CD14-positive monocyte (primary cell): Measurements from ENCODE around the gene KRT73. TPM values are rescaled to one million over a fixed set of nuclear protein-coding genes. Genes with fewer than 3 reads are reported as not detected.

Experiments
- DNase-seq, 3 donors: peaks; one replicate each; pipeline ENCODE4 v3.0.0-alpha.2; 2011 to 2022
- H2AFZ ChIP-seq: 2 replicates; pipeline ENCODE4 v1.6.0; 2012; ENCODE audit warnings: mild to moderate bottlenecking, low read depth, low read length, inconsistent platforms; ENCODE audit not compliant: insufficient read depth, poor library complexity, severe bottlenecking
- H3K27ac ChIP-seq, 2 donors: 1 replicate in 1 of 2; 2 replicates in 1 of 2; pipeline ENCODE4 v1.5.1; 2012 to 2013; ENCODE audit warnings: low read length in 2 of 2, control low read depth in 1 of 2, inconsistent platforms in 1 of 2, low read depth in 1 of 2, mild to moderate bottlenecking in 1 of 2
- H3K27me3 ChIP-seq, 2 donors: one replicate each; pipeline versions ENCODE4 v1.6.0 to v1.6.1; 2011 to 2013; ENCODE audit warnings: low read length in 2 of 2; ENCODE audit not compliant: control insufficient read depth in 2 of 2, insufficient read depth in 2 of 2
- H3K36me3 ChIP-seq, 2 donors: replicated peaks in 1 of 2; 1 replicate in 1 of 2; 2 replicates in 1 of 2; pipeline versions ENCODE4 v1.5.1 to v1.6.1; 2012 to 2013; ENCODE audit warnings: low read length in 2 of 2, control low read depth in 1 of 2, inconsistent platforms in 1 of 2, mild to moderate bottlenecking in 1 of 2; ENCODE audit not compliant: insufficient read depth in 2 of 2, control insufficient read depth in 1 of 2
- H3K4me1 ChIP-seq, 2 donors: 1 replicate in 1 of 2; 2 replicates in 1 of 2; pipeline versions ENCODE4 v1.5.1 to v1.6.1; 2012 to 2013; ENCODE audit warnings: low read length in 2 of 2, control low read depth in 1 of 2, inconsistent platforms in 1 of 2, mild to moderate bottlenecking in 1 of 2, moderate library complexity in 1 of 2; ENCODE audit not compliant: insufficient read depth in 2 of 2, control insufficient read depth in 1 of 2
- H3K4me2 ChIP-seq: replicated peaks from 2 replicates; pipeline ENCODE3; 2012; ENCODE audit warnings: low read length, moderate library complexity, mild to moderate bottlenecking; ENCODE audit not compliant: poor library complexity, severe bottlenecking; ENCODE audit errors: extremely low read depth
- H3K4me3 ChIP-seq, 3 experiments: fragments of 200-600 bp in 1 of 3; sonication (generic) in 1 of 3; replicated peaks in 1 of 3; 1 replicate in 2 of 3; 2 replicates in 1 of 3; pipeline ENCODE4 v1.5.1; 2011 to 2013; ENCODE audit warnings: low read length in 3 of 3, mild to moderate bottlenecking in 3 of 3, control low read depth in 2 of 3, low read depth in 2 of 3, inconsistent platforms in 1 of 3, moderate library complexity in 1 of 3
- H3K79me2 ChIP-seq: 2 replicates; pipeline ENCODE4 v1.6.0; 2012; ENCODE audit warnings: mild to moderate bottlenecking, control low read depth, inconsistent platforms, low read length, moderate library complexity; ENCODE audit not compliant: insufficient read depth
- H3K9ac ChIP-seq: 2 replicates; pipeline ENCODE4 v1.6.0; 2017; ENCODE audit warnings: low read length, mild to moderate bottlenecking; ENCODE audit not compliant: insufficient read depth, poor library complexity, severe bottlenecking
- H3K9me3 ChIP-seq, 2 donors: replicated peaks in 1 of 2; 1 replicate in 1 of 2; 2 replicates in 1 of 2; pipeline versions ENCODE4 v1.5.1 to v1.6.1; 2012 to 2013; ENCODE audit warnings: low read length in 2 of 2, control low read depth in 1 of 2; ENCODE audit not compliant: control insufficient read depth in 1 of 2, insufficient read depth in 1 of 2
- H4K20me1 ChIP-seq: 2 replicates; pipeline ENCODE4 v1.6.0; 2012; ENCODE audit warnings: mild to moderate bottlenecking, low read length, control low read depth, moderate library complexity; ENCODE audit not compliant: insufficient read depth
- H3K27ac Mint-ChIP-seq, 7 donors: one replicate each; pipeline ENCODE4 v1.8.0; 2020; ENCODE audit warnings: mild to moderate bottlenecking in 7 of 7, mixed read lengths in 7 of 7, moderate library complexity in 6 of 7, inconsistent platforms in 2 of 7
- H3K27me3 Mint-ChIP-seq, 3 donors: one replicate each; pipeline ENCODE4 v1.8.0; 2021 to 2022; ENCODE audit warnings: low read depth in 3 of 3, mild to moderate bottlenecking in 3 of 3, mixed read lengths in 3 of 3, moderate library complexity in 3 of 3, inconsistent platforms in 1 of 3
- H3K36me3 Mint-ChIP-seq, 2 donors: one replicate each; pipeline ENCODE4 v1.8.0; 2020; ENCODE audit warnings: mixed read lengths in 2 of 2, inconsistent platforms in 1 of 2, mild to moderate bottlenecking in 1 of 2
- H3K4me1 Mint-ChIP-seq: one replicate; pipeline ENCODE4 v1.8.0; 2020; ENCODE audit warnings: mild to moderate bottlenecking, mixed read lengths
- H3K4me3 Mint-ChIP-seq, 2 donors: one replicate each; pipeline ENCODE4 v1.8.0; 2020; ENCODE audit warnings: mild to moderate bottlenecking in 2 of 2, mixed read lengths in 2 of 2, moderate library complexity in 1 of 2
- H3K9me3 Mint-ChIP-seq, 7 donors: one replicate each; pipeline ENCODE4 v1.8.0; 2020 to 2022; ENCODE audit warnings: mixed read lengths in 7 of 7, mild to moderate bottlenecking in 6 of 7, moderate library complexity in 6 of 7, inconsistent platforms in 2 of 7
- WGBS: methylation state at CpG from one replicate; pipeline ENCODE4 v1.1.5; 2013; ENCODE audit warnings: missing lambda C conversion rate; ENCODE audit not compliant: insufficient coverage; 5-methylcytosine and 5-hydroxymethylcytosine counted together
- intact Hi-C, 2 donors: fragments of 100-400 bp; cut with micrococcal nuclease; formaldehyde crosslinking; loops; one replicate each; pipeline versions ENCODE4 v1.15.0 to v1.15.1; 2023
- polyA plus RNA-seq, 3 donors: library from polyadenylated mRNA; depleted of rRNA in 1 of 3; unstranded in 2 of 3; stranded (reverse) in 1 of 3; fragments of 300-500 nt in 2 of 3; fragments of >200 nt in 1 of 3; fragmentation: Illumina TruSeq in 2 of 3; gene quantifications; 1 replicate in 2 of 3; 2 replicates in 1 of 3; pipeline ENCODE4 v1.2.3, GENCODE V29; 2012 to 2021
- TF ChIP-seq, protein P1 (sequence below): fragments of 200-600 bp; IDR thresholded peaks from one replicate; pipeline ENCODE4 v1.8.0; 2022; ENCODE audit warnings: antibody characterized with exemption, mild to moderate bottlenecking

Gene KRT73
- polyA plus RNA-seq, 3 donors: not detected

DNA sequence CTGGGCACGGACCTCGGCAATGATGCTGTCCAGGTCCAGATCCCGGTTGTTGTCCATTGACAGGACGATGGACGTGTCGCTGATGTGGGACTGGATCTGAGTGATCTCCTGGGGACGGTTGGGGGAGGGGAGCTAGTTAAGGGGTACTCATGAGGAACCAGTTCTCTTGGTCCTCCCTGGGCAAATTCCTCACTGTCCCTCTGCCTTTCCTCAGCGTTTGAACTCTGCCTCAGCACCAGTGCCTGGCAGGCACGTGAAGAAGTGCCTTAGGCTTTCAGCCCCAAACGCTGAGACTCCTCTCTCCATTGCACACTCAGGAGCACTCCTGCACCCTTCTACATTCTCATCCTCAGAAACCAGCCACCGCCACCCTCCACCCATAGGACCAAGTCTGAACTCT, 26.8 kb downstream of the KRT73 start:
- WGBS: 96% methylated on average over 11 of the region's 11 CpGs
- TF ChIP-seq, protein P1, sequence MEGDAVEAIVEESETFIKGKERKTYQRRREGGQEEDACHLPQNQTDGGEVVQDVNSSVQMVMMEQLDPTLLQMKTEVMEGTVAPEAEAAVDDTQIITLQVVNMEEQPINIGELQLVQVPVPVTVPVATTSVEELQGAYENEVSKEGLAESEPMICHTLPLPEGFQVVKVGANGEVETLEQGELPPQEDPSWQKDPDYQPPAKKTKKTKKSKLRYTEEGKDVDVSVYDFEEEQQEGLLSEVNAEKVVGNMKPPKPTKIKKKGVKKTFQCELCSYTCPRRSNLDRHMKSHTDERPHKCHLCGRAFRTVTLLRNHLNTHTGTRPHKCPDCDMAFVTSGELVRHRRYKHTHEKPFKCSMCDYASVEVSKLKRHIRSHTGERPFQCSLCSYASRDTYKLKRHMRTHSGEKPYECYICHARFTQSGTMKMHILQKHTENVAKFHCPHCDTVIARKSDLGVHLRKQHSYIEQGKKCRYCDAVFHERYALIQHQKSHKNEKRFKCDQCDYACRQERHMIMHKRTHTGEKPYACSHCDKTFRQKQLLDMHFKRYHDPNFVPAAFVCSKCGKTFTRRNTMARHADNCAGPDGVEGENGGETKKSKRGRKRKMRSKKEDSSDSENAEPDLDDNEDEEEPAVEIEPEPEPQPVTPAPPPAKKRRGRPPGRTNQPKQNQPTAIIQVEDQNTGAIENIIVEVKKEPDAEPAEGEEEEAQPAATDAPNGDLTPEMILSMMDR: no peak
- no peaks in the 10 kb centered on the region for H3K9me3 ChIP-seq
- Mint-ChIP-seq H3K9me3 (no peaks in the 10 kb centered on the region), H3K4me3 (no peak overlapping the region), H3K4me1 (no peaks in the 10 kb centered on the region), H3K36me3 (no peaks in the 10 kb centered on the region), H3K27me3 (peaks cover 0 to 6% (median 3%) of the 10 kb centered on the region in 3 donors), H3K27ac (no peak overlapping the region)
- no peak overlapping the region for H3K4me3 ChIP-seq
- H3K27me3 ChIP-seq: no peaks in the 10 kb centered on the region
- no peaks in the 10 kb centered on the region for H4K20me1 ChIP-seq
- no peak overlapping the region for H2AFZ ChIP-seq
- DNase-seq: no peak
- H3K36me3 ChIP-seq: no peaks in the 10 kb centered on the region
- no peak overlapping the region for H3K9ac ChIP-seq
- no peaks in the 10 kb centered on the region for H3K4me1 ChIP-seq
- intact Hi-C loops: no loop called here
- H3K4me2 ChIP-seq: no peak overlapping the region
- no peaks in the 10 kb centered on the region for H3K79me2 ChIP-seq
- H3K27ac ChIP-seq: no peak overlapping the region

DNA sequence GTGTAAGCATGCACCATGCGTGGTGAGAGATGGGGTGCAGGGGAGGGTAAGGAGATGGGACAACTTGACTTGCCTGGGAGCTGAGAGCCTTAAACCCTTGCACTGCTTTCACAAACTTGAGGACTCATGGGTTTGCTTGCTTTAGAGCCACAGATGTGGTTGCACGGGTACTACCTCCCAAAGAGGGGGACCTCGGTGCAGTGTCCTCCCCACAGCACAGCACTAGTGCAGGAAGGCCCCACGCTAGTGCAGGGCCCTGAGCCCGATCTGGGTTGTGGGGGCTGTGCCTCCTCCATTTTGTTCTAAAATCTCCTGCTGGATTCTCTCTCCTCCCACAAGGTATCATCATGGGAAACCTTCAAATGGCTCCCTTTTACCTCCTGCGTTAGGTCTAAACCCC, 28.3 kb downstream of the KRT73 start:
- Histone ChIP-seq H3K4me1 (no peaks in the 10 kb centered on the region), H3K4me3 (no peak overlapping the region), H2AFZ (no peak overlapping the region), H4K20me1 (no peaks in the 10 kb centered on the region), H3K27ac (no peak overlapping the region), H3K36me3 (no peaks in the 10 kb centered on the region), H3K4me2 (no peak overlapping the region), H3K9ac (no peak overlapping the region), H3K79me2 (no peaks in the 10 kb centered on the region), H3K27me3 (no peaks in the 10 kb centered on the region), H3K9me3 (no peaks in the 10 kb centered on the region)
- Mint-ChIP-seq H3K9me3 (no peaks in the 10 kb centered on the region), H3K36me3 (no peaks in the 10 kb centered on the region), H3K27me3 (peaks cover 0 to 6% (median 2%) of the 10 kb centered on the region in 3 donors), H3K27ac (no peak overlapping the region), H3K4me1 (no peaks in the 10 kb centered on the region), H3K4me3 (no peak overlapping the region)
- DNase-seq: no peak
- 92% methylated on average over 4 of the region's 6 CpGs for WGBS
- intact Hi-C loops: no loop called here
- TF ChIP-seq, protein P1: no peak
